Lower leg skin (tissue), 3 donors: ENCODE measurements around the gene ZNF354C.

ENCODE experiments used
- CTCF ChIP-seq, 3 donors: fragments of 450-650 bp; IDR thresholded peaks; one replicate each; pipeline ENCODE4 v1.5.1; 2016; ENCODE audit warnings: antibody characterized with exemption in 3 of 3, mild to moderate bottlenecking in 3 of 3, moderate library complexity in 2 of 3
- POLR2A ChIP-seq, 2 donors: fragments of 450-650 bp; IDR thresholded peaks; one replicate each; pipeline ENCODE4 v1.6.1; 2016 to 2017; ENCODE audit warnings: antibody characterized with exemption in 2 of 2, mild to moderate bottlenecking in 1 of 2, moderate library complexity in 1 of 2

GRCh38 chr5:179115307-179115706 is 55.1 kb downstream of the ZNF354C start:
- TF ChIP-seq CTCF (IDR thresholded peaks at IDR 0.05) (no peak), POLR2A (IDR thresholded peaks at IDR 0.05) (no peak)
